OCI-LY1 (cell line): ENCODE data around the gene PSPN.

Source experiments
- EZH2 ChIP-seq: fragments of 200-600 bp; sonication (generic), shearing (Covaris generic); IDR thresholded peaks from 2 replicates; pipeline ENCODE4 v1.8.0; 2017; ENCODE audit warnings: borderline replicate concordance, mixed run types, mild to moderate bottlenecking, antibody characterized with exemption, low read length, moderate library complexity, mixed read lengths
- TF ChIP-seq, protein P1 (sequence below): fragments of 200-600 bp; sonication (generic), shearing (Covaris generic); IDR thresholded peaks from 2 replicates; pipeline ENCODE4 v1.5.1; 2017; ENCODE audit warnings: mild to moderate bottlenecking, antibody characterized with exemption, low read length, moderate library complexity, mixed read lengths

DNA sequence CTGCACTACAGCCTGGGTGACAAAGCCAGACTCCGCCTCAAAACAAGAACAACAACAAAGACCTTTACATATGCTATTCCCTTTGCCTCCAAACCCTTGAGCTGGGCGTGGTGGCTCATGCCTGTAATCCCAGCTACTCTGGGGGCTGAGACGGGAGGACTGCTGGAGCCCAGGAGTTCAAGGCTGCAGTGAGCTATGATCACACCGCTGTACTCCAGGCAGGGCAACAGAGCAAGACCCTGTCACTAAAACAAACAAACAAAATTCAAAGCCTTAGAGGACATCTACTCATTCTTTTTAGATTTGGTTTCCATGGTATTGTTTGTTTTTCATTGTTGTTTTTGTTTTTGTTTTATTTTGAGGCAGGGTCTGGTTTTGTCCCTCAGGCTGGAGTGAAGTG lies 50.1 kb downstream of the PSPN start:
- TF ChIP-seq, protein P1, sequence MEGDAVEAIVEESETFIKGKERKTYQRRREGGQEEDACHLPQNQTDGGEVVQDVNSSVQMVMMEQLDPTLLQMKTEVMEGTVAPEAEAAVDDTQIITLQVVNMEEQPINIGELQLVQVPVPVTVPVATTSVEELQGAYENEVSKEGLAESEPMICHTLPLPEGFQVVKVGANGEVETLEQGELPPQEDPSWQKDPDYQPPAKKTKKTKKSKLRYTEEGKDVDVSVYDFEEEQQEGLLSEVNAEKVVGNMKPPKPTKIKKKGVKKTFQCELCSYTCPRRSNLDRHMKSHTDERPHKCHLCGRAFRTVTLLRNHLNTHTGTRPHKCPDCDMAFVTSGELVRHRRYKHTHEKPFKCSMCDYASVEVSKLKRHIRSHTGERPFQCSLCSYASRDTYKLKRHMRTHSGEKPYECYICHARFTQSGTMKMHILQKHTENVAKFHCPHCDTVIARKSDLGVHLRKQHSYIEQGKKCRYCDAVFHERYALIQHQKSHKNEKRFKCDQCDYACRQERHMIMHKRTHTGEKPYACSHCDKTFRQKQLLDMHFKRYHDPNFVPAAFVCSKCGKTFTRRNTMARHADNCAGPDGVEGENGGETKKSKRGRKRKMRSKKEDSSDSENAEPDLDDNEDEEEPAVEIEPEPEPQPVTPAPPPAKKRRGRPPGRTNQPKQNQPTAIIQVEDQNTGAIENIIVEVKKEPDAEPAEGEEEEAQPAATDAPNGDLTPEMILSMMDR, result no peak
- no peak for TF ChIP-seq EZH2
